OCI-LY7 (cell line): Measurements from ENCODE around the gene CRY2. TPM values are rescaled to one million over a fixed set of nuclear protein-coding genes. Genes with fewer than 3 reads are reported as not detected.

Experiments
- BruUV-seq: library from RNA; stranded (reverse); fragments of 400-500 nt; replicated peaks from 2 replicates; lab custom pipeline; 2021; lab: Mats Ljungman, UMichigan
- CTCF ChIA-PET: fragments of 300-600 bp; sonication (Branson Sonifier 250); formaldehyde crosslinking; loops from one replicate; lab custom pipeline; 2022; ENCODE audit warnings: antibody characterized with exemption; ENCODE audit not compliant: unreplicated experiment; lab: Charles Lee
- POLR2A ChIA-PET: fragments of 300-600 bp; sonication (Branson Sonifier 250); formaldehyde crosslinking; loops from one replicate; lab custom pipeline; 2022; ENCODE audit warnings: antibody characterized with exemption; lab: Charles Lee
- DNase-seq: peaks from one replicate; pipeline ENCODE4 v3.0.0-alpha.2; 2015; ENCODE audit warnings: low spot score
- H2AFZ ChIP-seq: fragments of 200-600 bp; sonication (generic), shearing (Covaris generic); 2 replicates; pipeline ENCODE4 v1.6.1; 2014; ENCODE audit warnings: mild to moderate bottlenecking, antibody characterized with exemption, low read length, moderate library complexity
- H3K27ac ChIP-seq: fragments of 200-600 bp; sonication (generic); 2 replicates; pipeline ENCODE4 v1.5.1; 2014; ENCODE audit warnings: mixed run types, low read depth, mild to moderate bottlenecking, moderate library complexity, low read length, inconsistent platforms; ENCODE audit not compliant: poor library complexity, severe bottlenecking
- H3K36me3 ChIP-seq: fragments of 200-600 bp; sonication (generic); 2 replicates; pipeline ENCODE4 v1.6.1; 2014; ENCODE audit warnings: mild to moderate bottlenecking, antibody characterized with exemption, low read length, moderate library complexity, mixed read lengths; ENCODE audit not compliant: insufficient read depth
- H3K4me1 ChIP-seq: fragments of 200-600 bp; sonication (generic); 2 replicates; pipeline ENCODE4 v1.5.1; 2014; ENCODE audit warnings: mild to moderate bottlenecking, low read length; ENCODE audit not compliant: insufficient read depth, poor library complexity, severe bottlenecking
- H3K4me2 ChIP-seq: fragments of 200-600 bp; sonication (generic); 2 replicates; pipeline ENCODE4 v1.6.1; 2014; ENCODE audit warnings: mild to moderate bottlenecking, low read length
- H3K4me3 ChIP-seq: fragments of 200-600 bp; sonication (generic); 2 replicates; pipeline ENCODE4 v1.5.1; 2014; ENCODE audit warnings: mild to moderate bottlenecking, low read depth, low read length; ENCODE audit not compliant: poor library complexity, severe bottlenecking
- H3K79me2 ChIP-seq: fragments of 200-600 bp; sonication (generic); 2 replicates; pipeline ENCODE4 v1.6.1; 2016; ENCODE audit warnings: low read depth, mild to moderate bottlenecking, low read length, moderate library complexity, mixed read lengths; ENCODE audit not compliant: insufficient read depth
- H3K9me2 ChIP-seq: fragments of 200-600 bp; sonication (generic); 2 replicates; pipeline ENCODE4 v1.6.1; 2016; ENCODE audit warnings: mild to moderate bottlenecking, low read length, mixed read lengths; ENCODE audit not compliant: insufficient read depth
- H3K9me3 ChIP-seq: fragments of 200-600 bp; sonication (generic); 2 replicates; pipeline ENCODE4 v1.6.1; 2014; ENCODE audit warnings: mild to moderate bottlenecking, mixed run types, low read length, mixed read lengths
- H4K20me1 ChIP-seq: fragments of 200-600 bp; sonication (generic); 2 replicates; pipeline ENCODE4 v1.6.1; 2014; ENCODE audit warnings: mild to moderate bottlenecking, antibody characterized with exemption, low read length, moderate library complexity, mixed read lengths; ENCODE audit not compliant: insufficient read depth
- CTCF ChIP-seq: fragments of 200-600 bp; sonication (generic); conservative IDR thresholded peaks from 2 replicates; pipeline ENCODE4 v1.5.1; 2014; ENCODE audit warnings: mild to moderate bottlenecking, antibody characterized with exemption, low read length, moderate library complexity, mixed read lengths
- EZH2phosphoT487 ChIP-seq: fragments of 200-600 bp; sonication (generic); IDR thresholded peaks from 2 replicates; pipeline ENCODE4 v1.6.1; 2018; ENCODE audit warnings: low read depth, borderline replicate concordance, mild to moderate bottlenecking, mixed run types, antibody characterized with exemption, low read length, moderate library complexity, mixed read lengths
- intact Hi-C: fragments of 100-400 bp; cut with micrococcal nuclease; formaldehyde crosslinking; loops from one replicate; pipeline ENCODE4 v1.10.0; 2022; ENCODE audit not compliant: unreplicated experiment
- total RNA-seq, 2 experiments: library from RNA; depleted of rRNA in 1 of 2; stranded (reverse); fragments of >200 nt in 1 of 2; shearing (Covaris generic) in 1 of 2; gene quantifications; 2 replicates each; pipeline ENCODE4 v1.2.3, GENCODE V29; 2014 to 2022

CRY2 gene
- total RNA-seq, 2 experiments from 2014 or later: 19.2 to 24.6 TPM

- BruUV-seq: no TSS peak
- POLR2A ChIA-PET: interaction anchor here (0.5 to 1.0 kb wide), 3 partner anchors 9 to 1859 kb away, joined by 3 to 4 read pairs (median 3); no protein-coding TSS in a partner anchor
- Histone ChIP-seq H2AFZ (peak within 1 kb of the TSS; percentile 93), H3K4me2 (peak within 1 kb of the TSS; percentile 99), H3K4me3 (peak within 1 kb of the TSS; percentile 79), H3K9me3 (no peaks in the 10 kb centered on the region), H4K20me1 (no peaks in the 10 kb centered on the region), H3K27ac (no peak within 1 kb of the TSS), H3K4me1 (peaks cover 27% of the 10 kb centered on the region), H3K36me3 (no peaks in the 10 kb centered on the region), H3K9me2 (no peaks in the 10 kb centered on the region), H3K79me2 (no peaks in the 10 kb centered on the region)
- TF ChIP-seq CTCF: no peak
- TF ChIP-seq EZH2phosphoT487: no peak
- CTCF ChIA-PET: interaction anchor here (0.6 kb wide), 1 partner anchor 187 kb away, joined by 3 read pairs; no protein-coding TSS in a partner anchor
- peak; percentile 97 for DNase-seq
- intact Hi-C loops: loop anchor here (2.0 kb wide), 1 partner anchor 42 kb away; the partner anchor contains the start of gene CRY2
Measured at GRCh38 chr11:45804761-45805304, 42.4 kb upstream of the CRY2 start, which contains the start of gene SLC35C1. Gene SLC35C1, plus strand, starts transcription at chr11:45805149. Its CDS starts 653 bp downstream, at chr11:45805802.

- H3K79me2 ChIP-seq: no peaks in the 10 kb centered on the region
- H3K4me2 ChIP-seq: peak overlapping the region; percentile 99
- H4K20me1 ChIP-seq: no peaks in the 10 kb centered on the region
- H2AFZ ChIP-seq: no peak overlapping the region
- TF ChIP-seq CTCF: no peak
- no peak for TF ChIP-seq EZH2phosphoT487
- no peak overlapping the region for H3K27ac ChIP-seq
- no peaks in the 10 kb centered on the region for H3K36me3 ChIP-seq
- no peaks in the 10 kb centered on the region for H3K9me3 ChIP-seq
- peak overlapping the region; percentile 79 for H3K4me3 ChIP-seq
- ChIA-PET POLR2A (interaction anchor here (0.5 to 2.0 kb wide), 4 partner anchors 11 to 1859 kb away, joined by 3 to 4 read pairs (median 4); no protein-coding TSS in a partner anchor), CTCF (interaction anchor here (0.6 kb wide), 1 partner anchor 186 kb away, joined by 3 read pairs; no protein-coding TSS in a partner anchor)
- no peaks in the 10 kb centered on the region for H3K9me2 ChIP-seq
- H3K4me1 ChIP-seq: peaks cover 27% of the 10 kb centered on the region
- DNase-seq: no peak
- no TSS peak for BruUV-seq
- intact Hi-C loops: loop anchor here (2.0 kb wide), 1 partner anchor 41 kb away; the partner anchor contains the start of gene CRY2
Measured at GRCh38 chr11:45805305-45806071, 41.8 kb upstream of the CRY2 start.
